Measurements from ENCODE around the gene TARBP2.

The TARBP2 gene

GRCh38 chr12:53483225-53483978 is 17.7 kb upstream of the TARBP2 start:
- no peaks in the 10 kb centered on the region for H3K27me3 ChIP-seq (ENCODE audit: control insufficient read depth, insufficient read depth, low read length, poor library complexity, severe bottlenecking)
- no peaks in the 10 kb centered on the region for H3K9me3 ChIP-seq (ENCODE audit: control insufficient read depth, low read length)
- H3K27ac ChIP-seq (ENCODE audit: insufficient read depth, low read depth, low read length, poor library complexity, severe bottlenecking): no peak overlapping the region
- H3K4me1 ChIP-seq (ENCODE audit: control insufficient read depth, insufficient read depth, low read length): peaks cover 7% of the 10 kb centered on the region
- WGBS, 2 experiments: 90 to 94% methylated on average over 9 of the region's 9 CpGs
- peaks cover 13% of the 10 kb centered on the region for H3K36me3 ChIP-seq (ENCODE audit: control insufficient read depth, insufficient read depth, low read length)
- no peak overlapping the region for H3K4me3 ChIP-seq (ENCODE audit: insufficient read depth, low read depth, low read length)

GRCh38 chr12:53483979-53484377 is 17.1 kb upstream of the TARBP2 start:
- no peak overlapping the region for H3K27ac ChIP-seq (ENCODE audit: insufficient read depth, low read depth, low read length, poor library complexity, severe bottlenecking)
- H3K9me3 ChIP-seq (ENCODE audit: control insufficient read depth, low read length): no peaks in the 10 kb centered on the region
- 97 to 99% methylated on average over 4 of the region's 4 CpGs for WGBS, 2 experiments
- H3K4me3 ChIP-seq (ENCODE audit: insufficient read depth, low read depth, low read length): no peak overlapping the region
- H3K27me3 ChIP-seq (ENCODE audit: control insufficient read depth, insufficient read depth, low read length, poor library complexity, severe bottlenecking): no peaks in the 10 kb centered on the region
- H3K4me1 ChIP-seq (ENCODE audit: control insufficient read depth, insufficient read depth, low read length): peaks cover 7% of the 10 kb centered on the region
- peaks cover 13% of the 10 kb centered on the region for H3K36me3 ChIP-seq (ENCODE audit: control insufficient read depth, insufficient read depth, low read length)

GRCh38 chr12:53484686-53485575 is 16.2 kb upstream of the TARBP2 start:
- Histone ChIP-seq H3K4me3 (ENCODE audit: insufficient read depth, low read depth, low read length) (no peak overlapping the region), H3K27me3 (ENCODE audit: control insufficient read depth, insufficient read depth, low read length, poor library complexity, severe bottlenecking) (no peaks in the 10 kb centered on the region), H3K36me3 (ENCODE audit: control insufficient read depth, insufficient read depth, low read length) (peaks cover 10% of the 10 kb centered on the region), H3K9me3 (ENCODE audit: control insufficient read depth, low read length) (no peaks in the 10 kb centered on the region), H3K4me1 (ENCODE audit: control insufficient read depth, insufficient read depth, low read length) (peaks cover 3% of the 10 kb centered on the region), H3K27ac (ENCODE audit: insufficient read depth, low read depth, low read length, poor library complexity, severe bottlenecking) (no peak overlapping the region)
- WGBS, 2 experiments: 97% methylated on average over 10 of the region's 10 CpGs

- 96 to 97% methylated on average over 10 of the region's 10 CpGs for WGBS, 2 experiments
- Histone ChIP-seq H3K36me3 (ENCODE audit: control insufficient read depth, insufficient read depth, low read length) (peaks cover 6% of the 10 kb centered on the region), H3K9me3 (ENCODE audit: control insufficient read depth, low read length) (no peaks in the 10 kb centered on the region), H3K4me1 (ENCODE audit: control insufficient read depth, insufficient read depth, low read length) (no peaks in the 10 kb centered on the region), H3K27me3 (ENCODE audit: control insufficient read depth, insufficient read depth, low read length, poor library complexity, severe bottlenecking) (no peaks in the 10 kb centered on the region), H3K27ac (ENCODE audit: insufficient read depth, low read depth, low read length, poor library complexity, severe bottlenecking) (no peak overlapping the region), H3K4me3 (ENCODE audit: insufficient read depth, low read depth, low read length) (no peak overlapping the region)
Measured at GRCh38 chr12:53485955-53486735, 14.9 kb upstream of the TARBP2 start.

- Histone ChIP-seq H3K27me3 (ENCODE audit: control insufficient read depth, insufficient read depth, low read length, poor library complexity, severe bottlenecking) (no peaks in the 10 kb centered on the region), H3K36me3 (ENCODE audit: control insufficient read depth, insufficient read depth, low read length) (peaks cover 6% of the 10 kb centered on the region), H3K27ac (ENCODE audit: insufficient read depth, low read depth, low read length, poor library complexity, severe bottlenecking) (no peak overlapping the region), H3K9me3 (ENCODE audit: control insufficient read depth, low read length) (no peaks in the 10 kb centered on the region), H3K4me1 (ENCODE audit: control insufficient read depth, insufficient read depth, low read length) (no peaks in the 10 kb centered on the region), H3K4me3 (ENCODE audit: insufficient read depth, low read depth, low read length) (no peak overlapping the region)
- 92 to 93% methylated on average over 17 of the region's 17 CpGs for WGBS, 2 experiments
Measured at GRCh38 chr12:53486736-53487487, 14.2 kb upstream of the TARBP2 start.

- Histone ChIP-seq H3K4me3 (ENCODE audit: insufficient read depth, low read depth, low read length) (no peak overlapping the region), H3K27ac (ENCODE audit: insufficient read depth, low read depth, low read length, poor library complexity, severe bottlenecking) (no peak overlapping the region), H3K9me3 (ENCODE audit: control insufficient read depth, low read length) (no peaks in the 10 kb centered on the region), H3K27me3 (ENCODE audit: control insufficient read depth, insufficient read depth, low read length, poor library complexity, severe bottlenecking) (no peaks in the 10 kb centered on the region), H3K36me3 (ENCODE audit: control insufficient read depth, insufficient read depth, low read length) (no peaks in the 10 kb centered on the region), H3K4me1 (ENCODE audit: control insufficient read depth, insufficient read depth, low read length) (peaks cover 14% of the 10 kb centered on the region)
- WGBS, 2 experiments: 84 to 95% methylated on average over 5 of the region's 5 CpGs
Measured at GRCh38 chr12:53489242-53489864, 11.7 kb upstream of the TARBP2 start.

- Histone ChIP-seq H3K27ac (ENCODE audit: insufficient read depth, low read depth, low read length, poor library complexity, severe bottlenecking) (peak overlapping the region; percentile 75), H3K27me3 (ENCODE audit: control insufficient read depth, insufficient read depth, low read length, poor library complexity, severe bottlenecking) (no peaks in the 10 kb centered on the region), H3K4me1 (ENCODE audit: control insufficient read depth, insufficient read depth, low read length) (peaks cover 27% of the 10 kb centered on the region), H3K9me3 (ENCODE audit: control insufficient read depth, low read length) (no peaks in the 10 kb centered on the region), H3K4me3 (ENCODE audit: insufficient read depth, low read depth, low read length) (peak overlapping the region; percentile 48), H3K36me3 (ENCODE audit: control insufficient read depth, insufficient read depth, low read length) (no peaks in the 10 kb centered on the region)
- 63 to 83% methylated on average over 20 of the region's 20 CpGs for WGBS, 2 experiments
Measured at GRCh38 chr12:53492188-53492587, 8.9 kb upstream of the TARBP2 start.

GRCh38 chr12:53492830-53493609 is 8.1 kb upstream of the TARBP2 start:
- Histone ChIP-seq H3K27ac (ENCODE audit: insufficient read depth, low read depth, low read length, poor library complexity, severe bottlenecking) (peak overlapping the region; percentile 80), H3K4me3 (ENCODE audit: insufficient read depth, low read depth, low read length) (peak overlapping the region; percentile 48), H3K9me3 (ENCODE audit: control insufficient read depth, low read length) (no peaks in the 10 kb centered on the region), H3K27me3 (ENCODE audit: control insufficient read depth, insufficient read depth, low read length, poor library complexity, severe bottlenecking) (no peaks in the 10 kb centered on the region), H3K4me1 (ENCODE audit: control insufficient read depth, insufficient read depth, low read length) (peaks cover 30% of the 10 kb centered on the region), H3K36me3 (ENCODE audit: control insufficient read depth, insufficient read depth, low read length) (no peaks in the 10 kb centered on the region)
- WGBS, 2 experiments: 2% methylated on average over 52 of the region's 52 CpGs

Measured in ectodermal cell (in vitro differentiated cells).